RWPE2 (cell line): ENCODE data around the gene LIFR.
A peak's percentile ranks its signal among the peaks of the same experiment; 100 is the strongest.
"Not testable (repeated sequence)": the region's sequence is repeated elsewhere in the genome, so short reads cannot be mapped to it uniquely, and the experiment has no call there.

Experiments used
- ATAC-seq: fragments of 200-7000 bp; cut with Tn5 transposase; 3 replicates; pipeline ENCODE4 v1.9.1; 2021; ENCODE audit warnings: low read depth
- DNase-seq: peaks from one replicate; pipeline ENCODE4 v3.0.0-alpha.2; 2020; ENCODE audit warnings: low spot score
- H3K27ac ChIP-seq: fragments of 450-650 bp; 2 replicates; pipeline ENCODE4 v1.5.1; 2017; ENCODE audit warnings: mild to moderate bottlenecking; ENCODE audit not compliant: poor library complexity, severe bottlenecking
- H3K27me3 ChIP-seq: fragments of 250-450 bp; sonication (Bioruptor Pico); 2 replicates; pipeline ENCODE4 v1.5.1; 2021; ENCODE audit warnings: mild to moderate bottlenecking, moderate library complexity; ENCODE audit not compliant: insufficient read depth, poor library complexity, severe bottlenecking
- H3K36me3 ChIP-seq: fragments of 250-450 bp; sonication (Bioruptor Pico); 2 replicates; pipeline ENCODE4 v1.5.1; 2020; ENCODE audit warnings: low read depth, mild to moderate bottlenecking, moderate library complexity
- H3K4me1 ChIP-seq: fragments of 250-450 bp; sonication (Bioruptor Pico); 2 replicates; pipeline ENCODE4 v1.5.1; 2021; ENCODE audit warnings: mild to moderate bottlenecking, moderate library complexity; ENCODE audit not compliant: insufficient read depth, poor library complexity, severe bottlenecking
- H3K4me3 ChIP-seq: fragments of 250-450 bp; sonication (Bioruptor Pico); 2 replicates; pipeline ENCODE4 v1.5.1; 2021; ENCODE audit warnings: mild to moderate bottlenecking, moderate library complexity; ENCODE audit not compliant: severe bottlenecking
- H3K9me3 ChIP-seq: fragments of 250-450 bp; sonication (Bioruptor Pico); 2 replicates; pipeline ENCODE4 v1.5.1; 2021; ENCODE audit warnings: mild to moderate bottlenecking, moderate library complexity; ENCODE audit not compliant: severe bottlenecking
- CTCF ChIP-seq: fragments of 450-650 bp; IDR thresholded peaks from one replicate; pipeline ENCODE4 v1.5.1; 2017; ENCODE audit warnings: mild to moderate bottlenecking, moderate library complexity; ENCODE audit not compliant: poor library complexity, severe bottlenecking

LIFR gene

GRCh38 chr5:38601133-38601862 lies 44.9 kb upstream of the LIFR start:
- Histone ChIP-seq H3K27ac (no peak overlapping the region), H3K27me3 (no peaks in the 10 kb centered on the region), H3K4me3 (no peak overlapping the region), H3K9me3 (no peaks in the 10 kb centered on the region), H3K36me3 (no peaks in the 10 kb centered on the region), H3K4me1 (peaks cover 32% of the 10 kb centered on the region)
- no peak for TF ChIP-seq CTCF
- ATAC-seq, result no peak
- DNase-seq, result no peak

GRCh38 chr5:38600329-38601045 lies 44.0 kb upstream of the LIFR start:
- no peak for ATAC-seq
- no peaks in the 10 kb centered on the region for H3K36me3 ChIP-seq
- H3K27ac ChIP-seq, result peak overlapping the region; percentile 11
- H3K9me3 ChIP-seq, result no peaks in the 10 kb centered on the region
- TF ChIP-seq CTCF, result no peak
- DNase-seq, result no peak
- H3K4me3 ChIP-seq, result no peak overlapping the region
- no peaks in the 10 kb centered on the region for H3K27me3 ChIP-seq
- peaks cover 32% of the 10 kb centered on the region for H3K4me1 ChIP-seq

- Histone ChIP-seq H3K4me1 (peaks cover 32% of the 10 kb centered on the region), H3K27ac (peak overlapping the region; percentile 11)
- H3K4me3 ChIP-seq, H3K36me3 ChIP-seq, DNase-seq, H3K27me3 ChIP-seq, H3K9me3 ChIP-seq, ATAC-seq: not testable (repeated sequence)
Observed at GRCh38 chr5:38599751-38600150, 43.3 kb upstream of the LIFR start.

GRCh38 chr5:38598994-38599617 lies 42.7 kb upstream of the LIFR start:
- DNase-seq (no peak), ATAC-seq (peak; percentile 87)
- peaks cover 32% of the 10 kb centered on the region for H3K4me1 ChIP-seq
- peak overlapping the region; percentile 11 for H3K27ac ChIP-seq
- TF ChIP-seq CTCF, result peak; percentile 8
- no peaks in the 10 kb centered on the region for H3K27me3 ChIP-seq
- no peaks in the 10 kb centered on the region for H3K9me3 ChIP-seq
- H3K36me3 ChIP-seq, result no peaks in the 10 kb centered on the region
- H3K4me3 ChIP-seq, result no peak overlapping the region

GRCh38 chr5:38598296-38598993 lies 42.0 kb upstream of the LIFR start:
- Histone ChIP-seq H3K27ac (peak overlapping the region; percentile 11), H3K27me3 (no peaks in the 10 kb centered on the region), H3K4me1 (peaks cover 32% of the 10 kb centered on the region), H3K4me3 (no peak overlapping the region), H3K9me3 (no peaks in the 10 kb centered on the region), H3K36me3 (no peaks in the 10 kb centered on the region)
- TF ChIP-seq CTCF, result no peak
- ATAC-seq (peak; percentile 11), DNase-seq (no peak)
